NCI-H510A treated with DMSO at 0.1 percent for 48 hours (cell line): ENCODE data around the gene MRPS12.
"Not testable (repeated sequence)": the region's sequence is repeated elsewhere in the genome, so short reads cannot be mapped to it uniquely, and the experiment has no call there.

Experiments
- DNase-seq: peaks from one replicate; lab custom pipeline; 2025; lab: John Stamatoyannopoulos, UW

MRPS12 gene

GRCh38 chr19:38930776-38931520 lies at the start of gene MRPS12:
Gene MRPS12 (plus strand): TSS chr19:38930944. CDS start chr19:38931295, 351 bp downstream.
- DNase-seq = peak; percentile 98

GRCh38 chr19:38883286-38883685 lies 47.5 kb upstream of the MRPS12 start:
- DNase-seq = no peak

GRCh38 chr19:38884691-38885090 lies 46.1 kb upstream of the MRPS12 start:
- not testable (repeated sequence) for DNase-seq

- no peak for DNase-seq
Measured at GRCh38 chr19:38888876-38889275, 41.9 kb upstream of the MRPS12 start.

GRCh38 chr19:38889803-38890202 lies 40.9 kb upstream of the MRPS12 start:
- DNase-seq = no peak

- no peak for DNase-seq
Measured at GRCh38 chr19:38890686-38891085, 40.1 kb upstream of the MRPS12 start.

GRCh38 chr19:38891771-38892170 lies 39.0 kb upstream of the MRPS12 start:
- DNase-seq = no peak

- DNase-seq = no peak
Measured at GRCh38 chr19:38892841-38893240, 37.9 kb upstream of the MRPS12 start.

GRCh38 chr19:38893341-38893771 lies 37.4 kb upstream of the MRPS12 start:
- DNase-seq = no peak

- no peak for DNase-seq
Measured at GRCh38 chr19:38894968-38895367, 35.8 kb upstream of the MRPS12 start.

GRCh38 chr19:38898788-38899446 lies 31.8 kb upstream of the MRPS12 start:
- no peak for DNase-seq

GRCh38 chr19:38899447-38900201 lies 31.1 kb upstream of the MRPS12 start, which contains the start of the genes NFKBIB and SIRT2:
Gene NFKBIB (plus strand): TSS chr19:38899969. CDS start chr19:38900033, 64 bp downstream.
Gene SIRT2 (minus strand): TSS chr19:38899618. CDS start chr19:38899521, 97 bp downstream.
- DNase-seq = peak; percentile 99

GRCh38 chr19:38900202-38900629 lies 30.5 kb upstream of the MRPS12 start:
- DNase-seq = peak; percentile 55

- peak; percentile 14 for DNase-seq
Measured at GRCh38 chr19:38900743-38901190, 30.0 kb upstream of the MRPS12 start.

- DNase-seq = no peak
Measured at GRCh38 chr19:38901683-38902082, 29.1 kb upstream of the MRPS12 start.

GRCh38 chr19:38904581-38905539 lies 25.9 kb upstream of the MRPS12 start:
- no peak for DNase-seq

GRCh38 chr19:38905620-38906019 lies 25.1 kb upstream of the MRPS12 start:
- DNase-seq = no peak

- DNase-seq = no peak
Measured at GRCh38 chr19:38907227-38907626, 23.5 kb upstream of the MRPS12 start.

GRCh38 chr19:38907670-38908069 lies 23.1 kb upstream of the MRPS12 start:
- no peak for DNase-seq

GRCh38 chr19:38908911-38909310 lies 21.8 kb upstream of the MRPS12 start:
- no peak for DNase-seq

- DNase-seq = no peak
Measured at GRCh38 chr19:38910488-38910887, 20.3 kb upstream of the MRPS12 start.
